HL-60/S4 treated with phorbol 12-myristate 13-acetate at 8.2 ng/mL for 4 days and 3 days (cell line): ENCODE measurements around the gene PRKAR2A.
"Not testable (repeated sequence)": the region's sequence is repeated elsewhere in the genome, so short reads cannot be mapped to it uniquely, and the experiment has no call there.

Experiments
- in situ Hi-C: fragments of 300-500 bp; cut with MboI; formaldehyde crosslinking; loops from 2 replicates; pipeline ENCODE4 v1.15.0; 2022; ENCODE audit warnings: low sequenced_read_pairs

Gene PRKAR2A

DNA sequence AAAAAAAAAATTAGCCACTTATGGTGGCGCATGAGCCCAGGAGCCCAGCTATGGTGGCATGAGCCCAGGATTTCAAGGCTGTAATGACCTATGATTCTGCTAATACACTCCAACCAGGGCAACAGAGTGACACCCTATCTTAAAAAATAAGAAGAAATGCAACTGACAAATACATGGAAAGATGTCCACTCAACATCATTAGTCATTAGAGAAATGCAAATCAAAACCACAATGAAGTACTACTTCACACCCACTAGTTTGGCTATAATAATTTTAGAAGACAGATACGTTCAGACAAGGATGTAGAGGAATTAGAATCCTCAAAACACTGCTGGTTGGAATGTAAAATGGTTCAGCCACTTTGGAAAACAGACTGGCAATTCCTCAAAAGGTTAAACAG lies 10.5 kb downstream of the PRKAR2A start:
- in situ Hi-C loops, result no loop called here

DNA sequence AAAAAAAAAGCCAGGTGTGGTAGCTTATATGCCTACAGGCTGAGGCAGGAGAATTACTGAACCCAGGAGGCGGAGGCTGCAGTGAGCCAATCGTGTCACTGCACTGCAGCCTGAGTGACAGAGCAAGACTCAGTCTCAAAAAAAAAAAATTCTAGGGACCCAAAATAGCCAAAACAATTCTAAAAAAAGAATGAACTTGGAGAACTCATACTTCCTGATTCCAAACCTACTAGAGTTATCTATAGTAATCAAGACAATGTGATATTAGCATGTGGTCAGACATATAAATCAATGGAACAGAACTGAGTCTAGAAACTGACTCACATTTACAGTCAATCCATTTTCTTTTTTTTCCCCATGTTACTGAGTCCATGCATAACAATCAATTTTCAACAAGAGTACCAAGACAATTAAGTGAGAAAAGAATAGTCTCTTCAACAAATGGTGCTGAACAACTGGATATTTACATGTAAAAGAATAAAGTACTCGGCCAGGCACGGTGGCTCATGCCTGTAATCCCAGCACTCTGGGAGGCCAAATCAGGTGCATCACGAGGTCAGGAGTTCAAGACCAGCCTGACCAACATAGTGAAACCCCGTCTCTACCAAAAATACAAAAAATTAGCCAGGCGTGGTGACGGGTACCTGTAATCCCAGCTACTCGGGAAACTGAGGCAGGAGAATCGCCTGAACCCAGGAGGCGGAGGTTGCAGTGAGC lies 11.9 kb downstream of the PRKAR2A start:
- in situ Hi-C loops, result no loop called here

DNA sequence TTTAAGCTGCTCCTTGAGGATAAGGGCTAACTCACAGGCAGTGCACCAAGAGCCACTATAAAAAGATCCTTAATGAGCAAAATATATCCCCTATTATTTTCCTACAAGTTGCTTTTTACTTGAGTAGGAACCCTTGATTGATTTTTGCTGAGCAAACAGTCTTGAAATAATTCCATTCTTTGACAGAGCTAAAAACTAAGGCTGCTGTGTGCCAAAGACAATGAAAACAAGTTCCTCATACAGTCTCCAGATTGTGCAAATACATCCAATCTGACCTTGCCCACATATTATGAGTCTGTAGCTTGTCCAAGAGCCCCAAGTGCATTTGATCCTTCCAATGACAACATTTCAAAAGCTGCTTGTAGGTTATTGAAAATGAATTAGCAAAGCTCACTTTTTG lies 15.0 kb downstream of the PRKAR2A start:
- in situ Hi-C loops, result no loop called here

DNA sequence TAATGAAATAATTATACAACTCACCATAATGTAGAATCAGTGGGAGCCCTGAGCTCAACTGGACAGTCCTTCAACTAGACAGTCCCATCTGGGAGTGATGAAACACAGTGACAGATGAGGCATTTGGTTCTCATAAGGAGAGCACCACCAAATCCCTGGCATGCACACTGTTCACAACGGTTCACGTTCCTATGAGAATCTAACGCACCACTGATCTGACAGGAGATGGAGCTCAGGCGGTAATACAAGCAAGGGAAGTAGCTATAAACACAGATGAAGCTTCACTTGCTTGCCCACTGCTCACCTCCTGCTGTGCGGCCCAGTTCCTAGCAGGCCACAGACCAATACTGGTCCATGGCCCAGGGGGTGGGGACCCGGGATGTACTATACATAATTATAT lies 17.0 kb downstream of the PRKAR2A start:
- in situ Hi-C loops, result no loop called here

DNA sequence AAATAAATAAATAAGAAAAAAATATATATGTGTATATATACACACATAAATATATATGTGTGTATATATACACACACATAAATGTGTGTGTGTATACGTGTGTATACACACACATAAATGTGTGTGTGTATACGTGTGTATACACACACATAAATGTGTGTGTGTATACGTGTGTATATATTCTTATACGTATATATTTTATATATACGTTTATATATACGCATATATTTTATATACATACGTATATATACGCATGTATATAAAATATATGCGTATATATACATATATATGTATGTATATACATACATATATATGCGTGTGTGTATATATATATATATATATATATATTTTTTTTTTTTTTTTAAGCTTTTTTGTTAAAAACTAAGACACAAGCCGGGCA lies 18.1 kb downstream of the PRKAR2A start:
- in situ Hi-C loops, result not testable (repeated sequence)

DNA sequence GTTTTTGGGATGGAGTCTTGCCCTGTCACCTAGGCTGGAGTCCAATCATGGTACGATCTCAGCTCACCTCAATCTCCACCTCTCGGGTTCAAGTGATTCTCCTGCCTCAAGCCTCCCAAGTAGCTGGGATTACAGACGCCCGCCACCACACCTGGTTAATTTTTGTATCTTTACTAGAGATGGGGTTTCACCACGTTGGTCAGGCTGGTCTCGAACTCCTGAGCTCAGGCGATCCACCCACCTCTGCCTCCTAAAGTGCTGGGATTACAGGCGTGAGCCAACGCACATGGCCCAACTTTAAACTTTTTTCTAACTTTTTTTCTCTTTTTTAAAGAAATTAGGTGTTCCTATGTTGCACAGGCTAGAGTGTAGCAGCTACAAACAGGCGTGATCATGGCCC lies 19.8 kb downstream of the PRKAR2A start:
- in situ Hi-C loops, result not testable (repeated sequence)

DNA sequence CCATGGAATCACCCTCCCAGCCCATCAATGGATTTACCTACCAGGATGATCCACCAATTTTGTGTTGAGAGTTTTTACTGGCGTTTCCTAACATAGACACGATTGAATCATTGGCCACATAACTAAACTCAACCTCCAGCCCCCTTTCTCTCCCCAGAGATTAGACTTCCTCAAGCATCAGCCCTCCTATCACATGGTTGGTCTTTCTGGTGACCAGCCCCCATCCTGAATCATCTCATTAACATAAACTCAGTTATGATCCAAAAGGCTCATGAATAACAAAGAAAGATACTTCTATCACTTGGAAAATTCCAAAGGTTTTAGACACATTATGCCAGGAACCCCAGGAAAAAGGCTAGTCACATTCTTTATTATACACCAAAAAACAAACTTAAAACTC lies 21.2 kb downstream of the PRKAR2A start:
- in situ Hi-C loops, result no loop called here

DNA sequence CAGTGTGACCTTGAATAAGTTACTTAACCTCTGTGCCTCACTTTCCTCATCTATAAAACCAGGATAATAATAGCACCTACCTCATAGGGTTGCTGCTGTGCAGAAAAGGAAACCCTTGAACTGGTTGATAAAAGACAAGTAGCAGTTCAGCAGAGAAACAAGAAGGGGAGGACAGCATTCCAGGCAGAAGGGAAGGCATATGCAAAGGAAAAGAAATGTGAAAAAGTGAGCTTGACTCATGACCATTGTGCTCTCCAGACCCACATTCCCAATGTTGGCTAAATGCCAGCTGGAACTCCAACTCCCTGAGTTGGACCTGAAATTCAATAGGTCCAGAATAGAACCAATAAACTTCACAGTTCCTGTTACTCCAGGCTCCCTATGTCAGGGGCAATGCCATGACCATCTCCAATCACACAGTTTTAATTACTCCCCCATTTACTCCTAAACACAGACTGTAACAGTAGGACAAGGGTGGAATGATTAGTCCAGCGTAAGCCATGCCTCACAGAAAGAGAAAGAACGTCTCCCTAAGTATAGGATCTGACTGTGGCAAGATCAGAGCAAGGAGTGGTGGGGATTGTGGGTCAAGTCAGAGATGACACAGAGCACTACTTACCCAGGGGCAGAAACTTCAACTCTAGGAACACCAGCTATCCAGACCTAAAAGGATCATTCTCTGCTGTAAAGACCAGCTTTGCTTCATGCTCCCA lies 26.9 kb downstream of the PRKAR2A start:
- in situ Hi-C loops, result no loop called here

DNA sequence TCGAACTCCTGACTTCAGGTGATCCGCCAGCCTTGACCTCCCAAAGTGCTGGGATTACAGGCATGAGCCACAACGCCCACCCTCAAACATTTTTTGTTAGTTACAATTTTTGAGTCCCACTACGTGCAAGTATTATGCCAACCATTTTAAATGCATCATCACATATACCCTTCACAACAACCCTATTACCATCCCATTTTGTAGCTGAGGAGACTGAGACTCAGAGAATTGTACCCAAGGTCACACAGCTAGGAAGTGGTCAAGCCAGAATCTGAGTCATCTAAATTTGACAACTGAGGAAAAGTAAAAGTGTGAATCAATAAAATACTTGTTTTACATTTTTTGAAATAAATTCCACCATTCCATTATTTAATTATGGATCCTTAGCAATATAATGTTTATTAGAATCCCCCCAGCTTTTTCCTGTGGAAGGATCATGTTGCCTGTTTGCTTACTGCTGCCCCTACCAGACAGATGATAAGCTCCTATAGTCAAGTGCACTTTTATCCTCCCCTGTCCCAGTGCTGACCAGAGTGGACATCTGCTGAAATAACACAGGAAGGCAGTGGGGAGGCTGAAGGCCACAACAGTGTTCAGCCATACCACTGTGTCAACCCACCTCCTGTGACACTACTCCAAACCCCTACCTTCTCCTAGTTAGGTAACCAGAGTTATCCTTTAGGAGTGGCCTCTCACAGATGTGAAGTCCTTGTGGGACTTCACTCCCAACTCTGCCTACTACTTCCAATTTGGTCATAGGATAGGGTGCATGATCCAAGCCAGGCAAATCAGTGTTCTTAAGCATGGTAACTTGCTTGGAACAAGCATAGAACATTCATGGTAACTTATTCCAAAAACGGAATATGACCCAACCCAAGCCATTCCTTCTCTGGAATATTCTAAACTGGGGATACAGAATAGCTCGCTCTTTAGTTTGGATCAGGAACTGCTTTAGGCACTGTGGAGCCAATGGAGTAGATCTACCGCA lies 28.1 kb downstream of the PRKAR2A start:
- in situ Hi-C loops, result no loop called here

DNA sequence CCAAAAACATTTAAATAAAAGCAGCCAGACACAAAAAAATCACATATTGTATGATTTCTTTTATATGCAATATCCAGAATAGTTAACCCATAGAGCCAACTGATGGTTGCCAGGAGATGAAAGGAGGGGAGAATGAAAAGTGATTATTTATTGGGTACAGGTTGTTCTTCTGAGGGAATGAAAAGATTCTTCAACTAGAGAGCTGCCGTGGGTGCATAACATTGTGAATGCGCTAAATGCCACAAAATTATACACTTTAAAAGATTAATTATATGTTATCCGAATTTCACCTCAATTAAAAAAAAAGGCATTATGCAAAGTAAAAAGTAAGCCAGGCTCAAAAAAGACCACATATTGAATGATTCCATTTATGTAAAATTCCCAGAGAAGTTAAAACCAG lies 36.1 kb downstream of the PRKAR2A start:
- in situ Hi-C loops, result no loop called here

DNA sequence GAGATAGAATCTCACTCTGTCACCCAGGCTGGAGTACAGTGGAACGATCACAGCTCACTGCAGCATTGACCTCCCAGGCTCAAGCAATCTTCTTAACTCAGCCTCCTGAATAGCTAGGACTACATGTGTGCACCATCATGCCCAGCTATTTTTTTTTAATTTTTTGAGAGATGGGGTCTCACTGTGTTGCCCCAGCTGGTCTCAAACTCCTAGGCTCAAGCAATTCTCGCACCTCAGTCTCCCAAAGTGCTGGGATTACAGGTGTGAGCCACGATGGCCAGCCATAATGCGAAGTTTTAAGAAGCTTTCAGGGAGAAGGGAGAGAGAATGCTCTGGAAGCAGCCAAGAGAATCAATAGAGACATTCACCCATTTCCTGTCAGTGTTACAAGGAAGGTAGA lies 42.7 kb downstream of the PRKAR2A start:
- in situ Hi-C loops, result no loop called here

DNA sequence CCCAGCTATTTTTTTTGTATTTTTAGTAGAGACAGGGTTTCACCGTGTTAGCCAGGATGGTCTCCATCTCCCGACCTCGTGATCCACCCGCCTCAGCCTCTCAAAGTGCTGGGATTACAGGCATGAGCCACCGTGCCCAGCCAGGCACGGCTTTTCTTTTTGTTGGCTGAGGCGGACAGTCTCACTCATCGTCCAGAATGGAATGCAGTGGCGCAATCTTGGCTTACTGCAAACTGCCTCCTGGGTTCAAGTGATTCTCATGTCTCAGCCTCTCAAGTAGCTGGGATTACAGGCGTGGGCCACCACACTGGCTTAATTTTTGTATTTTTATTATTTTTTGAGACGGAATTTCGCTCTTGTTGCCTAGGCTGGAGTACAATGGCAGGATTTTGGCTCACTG lies 46.8 kb downstream of the PRKAR2A start:
- in situ Hi-C loops, result not testable (repeated sequence)

DNA sequence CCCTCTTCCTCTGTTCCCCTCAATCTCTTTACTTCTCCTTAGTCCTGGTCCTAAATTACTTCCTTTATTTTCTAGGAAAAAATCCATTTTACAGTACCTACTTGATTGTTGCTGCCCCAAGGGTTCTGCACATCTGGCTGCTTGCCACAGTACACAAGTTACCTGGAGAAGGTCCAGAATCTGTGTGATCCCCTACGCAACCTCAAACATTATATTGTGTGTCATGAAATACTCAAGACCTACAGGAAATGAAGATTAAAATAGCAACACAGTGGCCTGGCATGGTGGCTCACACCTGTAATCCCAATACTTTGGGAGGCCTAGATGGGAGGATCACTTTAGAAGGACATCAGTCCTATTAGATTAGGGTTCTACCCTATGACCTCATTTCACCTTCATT lies 48.7 kb downstream of the PRKAR2A start:
- in situ Hi-C loops, result no loop called here

DNA sequence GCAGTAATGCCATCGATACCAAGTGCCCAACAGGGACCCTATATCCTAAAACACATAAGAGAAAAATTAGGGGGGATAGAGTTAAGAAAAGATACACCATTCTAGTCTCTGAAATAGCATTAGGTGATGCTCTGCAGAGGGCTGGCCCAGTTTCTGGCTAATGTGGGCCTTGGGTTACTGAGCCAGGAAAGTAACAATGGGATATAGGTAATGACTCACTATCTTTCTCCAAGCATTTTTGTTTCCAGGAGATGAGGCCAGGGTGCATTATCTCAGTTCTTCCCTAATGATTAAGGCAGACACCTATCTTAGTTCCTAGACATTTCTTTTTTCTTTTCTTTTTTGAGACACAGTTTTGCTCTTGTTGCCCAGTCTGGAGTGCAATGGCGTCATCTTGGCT lies 50.0 kb downstream of the PRKAR2A start:
- in situ Hi-C loops, result no loop called here

DNA sequence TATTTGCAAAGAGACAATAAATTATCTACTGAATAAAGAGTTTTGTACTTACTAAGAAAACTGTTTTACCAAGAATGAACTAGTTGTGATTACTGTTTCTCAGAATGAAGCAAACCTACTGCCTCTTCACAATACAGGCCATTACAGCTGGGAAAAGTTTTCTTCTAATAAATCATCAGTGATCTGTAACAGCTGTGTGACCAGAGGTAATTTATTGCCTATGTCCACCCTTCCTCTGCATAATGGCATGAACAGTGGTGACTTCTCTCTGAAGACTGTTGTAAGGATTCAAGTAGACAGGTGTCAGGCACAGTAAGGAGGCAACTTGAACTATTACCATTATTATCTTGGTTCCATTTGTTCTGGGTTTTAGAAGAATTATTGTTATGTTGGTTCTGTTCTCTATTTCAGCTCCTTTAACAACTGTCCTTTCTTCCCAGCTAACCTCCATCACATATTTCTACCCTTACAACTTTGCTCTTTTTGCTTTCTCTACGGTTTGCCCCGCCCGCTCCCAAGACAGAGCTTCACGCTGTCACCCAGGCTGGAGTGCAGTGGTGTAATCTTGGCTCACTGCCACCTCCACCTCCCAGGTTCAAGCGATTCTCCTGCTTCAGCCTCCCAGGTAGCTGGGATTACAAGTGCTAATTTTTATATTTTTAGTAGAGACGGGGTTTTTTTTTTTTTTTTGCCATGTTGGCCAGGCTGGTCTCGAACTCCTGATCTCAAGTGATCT lies 51.5 kb downstream of the PRKAR2A start:
- in situ Hi-C loops, result no loop called here

DNA sequence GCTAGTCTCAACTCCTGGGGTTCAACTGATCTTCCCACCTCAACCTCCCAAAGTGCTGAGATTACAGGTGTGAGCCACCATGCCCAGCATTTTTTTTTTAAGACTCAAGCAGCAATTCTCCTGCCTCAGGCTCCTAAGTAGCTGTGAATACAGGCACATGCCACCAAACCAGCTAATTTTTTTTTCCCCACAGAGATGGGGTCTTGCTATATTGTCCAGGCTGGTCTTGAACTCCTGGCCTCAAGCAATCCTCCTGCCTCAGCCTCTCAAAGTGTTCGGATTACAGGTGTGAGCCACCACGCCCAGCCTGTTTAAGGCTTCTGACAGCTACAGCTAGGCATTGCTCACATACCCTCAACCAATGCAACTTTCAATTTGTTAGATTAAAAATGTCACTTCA lies 54.2 kb downstream of the PRKAR2A start:
- in situ Hi-C loops, result not testable (repeated sequence)

DNA sequence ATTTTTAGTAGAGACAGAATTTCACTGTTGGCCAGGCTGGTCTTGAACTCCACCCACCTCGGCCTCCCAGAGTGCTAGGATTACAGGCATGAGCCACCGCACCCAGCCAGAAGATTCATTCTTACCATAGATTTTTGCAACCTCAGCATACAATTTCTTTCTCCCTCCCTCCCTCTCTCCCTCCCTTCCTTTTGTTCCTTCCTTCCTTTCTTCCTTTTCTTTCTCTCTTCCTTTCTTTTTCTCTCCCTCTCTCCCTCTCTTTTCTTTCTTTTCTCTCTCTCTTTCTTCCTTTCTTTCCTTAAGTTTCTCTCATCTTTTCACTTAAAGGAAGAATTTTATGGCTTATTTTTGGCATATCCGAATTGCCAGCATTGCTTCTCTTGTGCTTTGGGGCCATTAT lies 58.0 kb downstream of the PRKAR2A start:
- in situ Hi-C loops, result no loop called here

DNA sequence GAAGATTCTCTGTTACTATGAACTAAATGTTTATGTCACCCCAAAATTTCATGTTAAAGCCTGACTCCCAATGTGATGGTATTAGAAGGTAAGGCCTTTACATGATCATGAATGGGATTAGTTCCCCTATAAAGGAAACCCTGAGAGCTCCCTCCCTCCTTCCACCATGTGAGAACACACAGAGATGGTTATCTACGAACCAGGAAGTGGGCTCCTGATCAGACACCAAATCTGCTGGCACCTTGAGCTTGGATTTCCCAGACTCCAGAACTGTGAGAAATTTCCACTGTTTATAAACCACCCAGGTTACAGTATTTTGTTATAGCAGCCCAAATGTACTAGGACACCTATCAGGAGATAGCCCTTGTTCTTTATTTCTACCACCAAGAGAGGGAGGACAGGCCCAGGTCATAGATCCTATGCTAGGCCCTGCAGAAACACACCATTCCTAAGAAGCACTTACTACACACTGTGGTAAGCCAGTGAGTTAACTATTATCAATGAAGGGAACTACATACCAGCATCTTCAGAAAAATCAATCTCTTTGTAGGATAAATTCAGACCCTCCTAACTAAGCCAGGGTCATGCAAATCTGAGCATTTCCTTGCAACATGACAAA lies 59.0 kb downstream of the PRKAR2A start:
- in situ Hi-C loops, result no loop called here

DNA sequence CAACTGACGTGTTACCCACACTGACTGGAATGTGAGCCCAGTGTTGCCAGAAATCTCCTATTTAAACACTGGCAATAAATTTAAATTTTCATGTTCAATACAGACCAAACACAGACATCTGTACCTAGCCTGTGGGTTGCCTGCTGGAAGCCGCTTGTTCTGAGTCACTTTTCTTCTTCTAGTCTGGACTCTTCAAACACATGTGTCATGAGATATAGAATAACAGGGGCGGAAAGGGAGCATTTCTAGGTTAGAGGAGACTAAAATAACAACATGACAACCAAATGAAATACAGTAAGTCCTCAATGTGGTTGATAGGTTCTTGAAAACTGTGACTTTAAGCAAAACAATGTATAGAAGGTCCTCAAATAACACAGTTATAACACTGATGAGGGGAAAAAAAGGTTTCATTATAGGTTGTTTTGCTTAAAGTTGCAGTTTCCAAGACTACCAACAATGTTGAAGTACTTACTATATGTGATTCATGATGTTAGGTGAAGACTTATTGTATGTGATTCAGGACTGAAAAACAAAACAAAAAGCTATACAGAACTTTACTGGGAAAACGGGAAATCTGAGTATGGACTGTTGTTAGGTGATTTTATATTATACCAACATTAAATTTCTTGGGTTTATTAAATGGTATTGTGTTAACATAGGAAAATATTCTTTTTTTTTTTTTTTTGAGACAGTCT lies 63.1 kb downstream of the PRKAR2A start:
- in situ Hi-C loops, result no loop called here

DNA sequence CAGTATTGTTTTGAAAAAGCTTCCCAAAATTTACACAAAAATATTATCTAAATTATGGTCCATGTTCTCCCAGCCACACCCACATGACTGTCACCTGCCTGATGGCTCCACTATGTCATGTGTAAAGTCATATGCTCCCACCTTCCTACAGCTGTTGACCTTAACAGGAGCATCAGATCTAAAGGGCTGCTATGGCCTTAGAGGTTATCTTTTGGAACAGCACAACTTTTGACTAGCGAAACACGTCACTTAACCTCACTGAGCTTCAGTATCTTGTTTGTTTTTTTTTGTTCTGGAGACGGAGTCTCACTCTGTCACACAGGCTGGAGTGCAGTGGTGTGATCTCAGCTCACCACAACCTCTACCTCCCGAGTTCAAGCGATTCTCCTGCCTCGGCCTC lies 64.4 kb downstream of the PRKAR2A start:
- in situ Hi-C loops, result no loop called here
